Body of pancreas (tissue), 4 donors: Measurements from ENCODE around the gene CCDC8.
A peak's percentile ranks its signal among the peaks of the same experiment; 100 is the strongest.

Experiments
- CTCF ChIP-seq, 7 experiments: fragments of 450-650 bp in 4 of 7; fragments of 200-600 bp in 3 of 7; sonication (generic) in 3 of 7; IDR thresholded peaks; one replicate each; pipeline ENCODE4 v1.5.1; 2016 to 2019; ENCODE audit warnings: antibody characterized with exemption in 7 of 7
- POLR2A ChIP-seq, 3 donors: fragments of 450-650 bp; IDR thresholded peaks; one replicate each; pipeline ENCODE4 v1.6.1; 2016; ENCODE audit warnings: antibody characterized with exemption in 3 of 3, mild to moderate bottlenecking in 2 of 3

GRCh38 chr19:46404753-46405468 lies 8.5 kb downstream of the CCDC8 start:
- TF ChIP-seq CTCF (IDR thresholded peaks at IDR 0.05) (peak in 5 of 7 experiments; percentile 12 to 43 (median 26)), POLR2A (IDR thresholded peaks at IDR 0.05) (no peak)
